Nephron (organoid): ENCODE measurements around the gene VWA1.
"Not testable (repeated sequence)": the region's sequence is repeated elsewhere in the genome, so short reads cannot be mapped to it uniquely, and the experiment has no call there.

ENCODE experiments used
- H3K27ac Mint-ChIP-seq, 3 experiments: 2 replicates each; pipeline ENCODE4 v1.8.0; 2020; ENCODE audit warnings: mixed read lengths in 3 of 3, mild to moderate bottlenecking in 2 of 3, moderate library complexity in 1 of 3
- H3K27me3 Mint-ChIP-seq: 2 replicates; pipeline ENCODE4 v1.8.0; 2021; ENCODE audit warnings: low read depth, mild to moderate bottlenecking, moderate library complexity, mixed read lengths
- H3K36me3 Mint-ChIP-seq: 2 replicates; pipeline ENCODE4 v1.8.0; 2020; ENCODE audit warnings: low read depth, mixed read lengths
- H3K4me1 Mint-ChIP-seq: 2 replicates; pipeline ENCODE4 v1.8.0; 2020; ENCODE audit warnings: mixed read lengths
- H3K4me3 Mint-ChIP-seq, 3 experiments: 2 replicates each; pipeline ENCODE4 v1.8.0; 2020; ENCODE audit warnings: mild to moderate bottlenecking in 3 of 3, mixed read lengths in 3 of 3, moderate library complexity in 2 of 3
- H3K9me3 Mint-ChIP-seq: 2 replicates; pipeline ENCODE4 v1.8.0; 2020; ENCODE audit warnings: mixed read lengths
- CTCF ChIP-seq, 3 experiments: fragments of 200-600 bp; sonication (generic); IDR thresholded peaks; one replicate each; pipeline ENCODE4 v1.5.0; 2021; ENCODE audit warnings: antibody characterized with exemption in 3 of 3; ENCODE audit not compliant: unreplicated experiment in 3 of 3

Gene VWA1

DNA sequence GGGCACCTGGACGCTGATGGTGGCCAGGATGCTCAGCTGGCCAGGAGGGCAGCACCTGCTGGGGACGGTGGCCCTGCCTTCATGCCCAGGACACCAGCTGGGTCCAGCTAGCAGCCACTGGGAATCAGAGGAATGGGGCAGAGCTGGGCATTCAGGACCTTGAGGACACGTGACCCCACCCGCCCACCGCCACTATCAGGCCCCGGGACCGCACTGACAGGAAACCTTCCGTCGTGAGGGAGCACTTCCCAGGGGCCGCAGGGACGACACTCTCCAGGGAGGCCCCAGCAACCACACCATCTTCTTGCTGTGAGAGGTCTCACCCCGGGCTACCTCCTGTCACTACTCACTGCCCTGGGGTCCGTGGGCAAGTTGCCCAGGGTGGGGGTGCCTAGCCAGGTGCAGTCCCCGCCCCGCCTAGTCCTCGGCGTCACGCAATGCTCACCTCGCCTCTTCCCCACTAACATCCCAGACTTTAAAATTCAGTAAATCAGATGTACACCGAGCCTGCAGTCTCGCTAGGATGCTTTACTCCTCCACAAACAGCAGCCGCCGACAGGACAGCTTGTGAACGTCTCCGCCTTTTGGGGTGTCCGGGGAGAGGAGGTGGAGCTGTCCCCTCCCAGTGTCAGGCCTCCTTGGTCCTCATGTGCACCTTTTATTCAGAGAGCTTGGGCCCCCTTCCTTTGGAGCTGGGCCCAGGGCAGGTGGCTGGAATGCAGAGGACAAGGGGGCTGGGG is 4.9 kb downstream of the VWA1 start:
- Mint-ChIP-seq H3K4me3 (peak overlapping the region in 2 of 3 experiments; percentile 27 to 47), H3K27me3 (no peaks in the 10 kb centered on the region), H3K4me1 (peaks cover 14% of the 10 kb centered on the region), H3K27ac (peak overlapping the region in 2 of 3 experiments; percentile 63 to 80), H3K36me3 (no peaks in the 10 kb centered on the region), H3K9me3 (no peaks in the 10 kb centered on the region)
- TF ChIP-seq CTCF (IDR thresholded peaks at IDR 0.05; ENCODE audit: unreplicated experiment in 3 of 3), result no peak

DNA sequence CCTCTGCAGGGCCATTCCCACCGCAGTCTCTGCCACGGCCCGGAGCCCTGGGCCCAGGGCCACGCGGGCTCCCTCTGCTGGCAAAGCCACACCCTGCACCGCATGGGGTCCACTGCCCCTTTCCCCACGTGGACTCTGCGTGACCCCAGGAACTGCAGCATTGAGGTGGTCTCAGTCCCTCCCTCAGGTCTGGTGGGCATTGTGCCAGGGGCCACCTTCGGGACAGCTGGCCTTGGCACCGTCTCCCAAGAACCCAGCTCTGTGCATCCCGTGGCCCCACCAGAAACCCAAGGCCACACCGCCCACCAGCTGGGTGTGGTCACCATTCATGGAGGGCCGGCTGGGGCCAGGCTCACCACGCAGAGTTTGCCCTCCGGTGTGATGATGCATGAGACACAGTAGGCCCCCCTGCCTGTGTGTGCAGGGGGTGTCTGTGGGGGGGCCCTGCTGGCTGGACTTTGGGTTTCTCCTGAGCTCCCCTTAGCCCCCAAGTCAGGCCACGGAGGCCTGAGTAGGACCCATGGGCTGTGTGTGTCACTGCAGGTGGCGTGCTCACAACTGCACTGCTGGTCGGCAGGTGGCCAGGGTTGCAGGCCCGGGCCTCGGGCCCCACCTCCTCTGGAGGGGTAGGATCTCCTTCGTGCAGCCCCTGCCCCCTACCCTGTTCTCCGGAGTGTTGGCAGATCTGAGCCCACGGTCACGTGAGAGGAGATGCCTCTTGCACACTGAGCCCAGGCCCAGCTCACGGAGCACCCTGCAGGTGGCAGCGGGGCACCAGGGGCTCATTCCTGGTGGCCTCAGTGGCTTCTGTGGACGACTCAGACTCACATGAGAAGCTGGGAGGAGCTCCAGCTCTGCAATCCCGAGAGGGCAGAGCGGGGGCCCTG is 5.8 kb downstream of the VWA1 start:
- TF ChIP-seq CTCF (IDR thresholded peaks at IDR 0.05; ENCODE audit: unreplicated experiment in 3 of 3), result peak; percentile 70 to 77 (median 72)
- Mint-ChIP-seq H3K36me3 (no peaks in the 10 kb centered on the region), H3K4me1 (peaks cover 14% of the 10 kb centered on the region), H3K27me3 (no peaks in the 10 kb centered on the region), H3K9me3 (no peaks in the 10 kb centered on the region), H3K27ac (peak overlapping the region; percentile 38 to 80 (median 63)), H3K4me3 (no peak overlapping the region)

DNA sequence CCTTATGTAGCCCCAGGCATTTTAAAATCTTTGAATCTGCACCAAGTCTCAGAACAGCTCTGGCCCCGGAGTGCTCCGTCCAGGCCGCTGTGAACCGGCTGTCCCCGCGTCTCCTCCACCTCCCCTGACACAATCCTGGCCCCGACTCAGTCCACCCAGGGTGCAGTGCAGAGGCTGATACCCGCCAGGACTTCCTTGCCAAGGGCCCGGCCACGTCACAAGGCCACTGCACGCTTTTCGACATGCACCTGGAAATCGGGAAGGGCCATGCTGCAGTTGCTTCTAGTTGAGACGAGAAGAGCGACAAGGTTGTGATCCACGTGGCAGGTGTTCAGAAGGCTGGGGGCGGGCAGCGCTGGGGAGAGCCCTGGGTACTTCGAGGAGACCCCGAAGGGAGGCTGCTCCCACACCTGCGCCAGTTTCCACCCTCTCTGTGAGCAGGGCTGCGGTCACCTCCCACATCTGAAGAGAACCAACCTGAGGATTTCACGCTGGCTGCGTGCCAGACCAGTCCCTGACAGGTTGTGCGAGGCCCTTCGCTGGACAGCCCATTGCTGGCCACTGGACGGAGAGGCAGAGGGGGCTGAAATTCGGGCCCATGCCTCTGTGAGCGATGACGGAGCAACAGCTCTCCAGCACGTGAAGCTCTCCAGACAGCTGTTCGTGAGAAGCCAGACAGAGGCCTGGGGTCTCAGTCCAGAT is 6.7 kb downstream of the VWA1 start:
- no peak for TF ChIP-seq CTCF (IDR thresholded peaks at IDR 0.05; ENCODE audit: unreplicated experiment in 3 of 3)
- Mint-ChIP-seq H3K9me3 (no peaks in the 10 kb centered on the region), H3K27ac (peak overlapping the region in 1 of 3 experiments; percentile 38), H3K27me3 (no peaks in the 10 kb centered on the region), H3K4me3 (no peak overlapping the region), H3K4me1 (peaks cover 14% of the 10 kb centered on the region), H3K36me3 (no peaks in the 10 kb centered on the region)

DNA sequence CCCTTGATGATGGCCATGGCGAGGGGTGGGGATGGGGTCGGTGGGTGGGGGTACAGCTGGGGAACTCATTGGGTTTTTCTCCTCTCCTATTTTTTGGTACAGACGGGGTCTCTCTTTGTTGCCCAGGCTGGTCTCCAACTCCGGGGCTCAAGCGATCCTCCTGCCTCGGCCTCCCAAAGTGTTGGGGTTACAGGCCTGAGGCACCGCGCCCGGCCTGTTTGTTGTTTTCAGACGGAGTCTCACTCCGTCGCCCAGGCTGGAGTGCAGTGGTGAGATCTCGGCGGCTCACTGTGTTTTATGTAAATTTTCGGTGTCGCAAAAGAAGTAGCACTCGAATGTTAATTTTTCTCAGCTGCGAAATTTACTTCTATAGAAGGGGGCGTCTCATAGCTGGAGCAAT is 11.1 kb downstream of the VWA1 start:
- H3K27me3 Mint-ChIP-seq, H3K27ac Mint-ChIP-seq, H3K4me1 Mint-ChIP-seq, H3K4me3 Mint-ChIP-seq, H3K36me3 Mint-ChIP-seq, H3K9me3 Mint-ChIP-seq: not testable (repeated sequence)

GRCh38 chr1:1449099-1449739 is 13.7 kb downstream of the VWA1 start, which contains the start of gene ATAD3C:
ATAD3C (plus strand) TSS chr1:1449689; CDS start chr1:1450684, 995 bp downstream.
- Mint-ChIP-seq H3K27me3 (no peaks in the 10 kb centered on the region), H3K36me3 (no peaks in the 10 kb centered on the region), H3K4me1 (no peaks in the 10 kb centered on the region), H3K9me3 (no peaks in the 10 kb centered on the region), H3K4me3 (no peak within 1 kb of the TSS), H3K27ac (no peak within 1 kb of the TSS)
- TF ChIP-seq CTCF (IDR thresholded peaks at IDR 0.05; ENCODE audit: unreplicated experiment in 3 of 3), result no peak

DNA sequence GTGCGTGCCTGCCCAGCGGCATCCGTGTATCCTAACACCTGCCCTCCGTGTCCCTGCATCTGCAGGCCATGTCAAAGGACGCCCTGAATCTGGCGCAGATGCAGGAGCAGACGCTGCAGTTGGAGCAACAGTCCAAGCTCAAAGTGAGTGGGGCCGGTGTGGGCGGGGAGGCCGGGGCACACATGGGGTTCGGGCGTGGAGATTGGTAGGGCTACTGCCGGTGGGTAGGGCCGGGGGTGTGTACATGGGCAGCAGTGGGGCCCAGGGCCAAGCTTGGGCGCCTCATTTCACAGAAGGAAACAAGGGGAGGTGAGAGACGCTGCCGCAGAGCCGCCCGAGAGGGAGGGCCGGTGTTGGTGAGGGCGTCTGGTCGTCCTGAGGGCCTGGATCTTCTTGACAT is 15.1 kb downstream of the VWA1 start:
- not testable (repeated sequence) for H3K4me1 Mint-ChIP-seq, H3K4me3 Mint-ChIP-seq, H3K27ac Mint-ChIP-seq, H3K9me3 Mint-ChIP-seq, H3K27me3 Mint-ChIP-seq, H3K36me3 Mint-ChIP-seq
